ENCODE results near the gene DOCK9.

Gene DOCK9

DNA sequence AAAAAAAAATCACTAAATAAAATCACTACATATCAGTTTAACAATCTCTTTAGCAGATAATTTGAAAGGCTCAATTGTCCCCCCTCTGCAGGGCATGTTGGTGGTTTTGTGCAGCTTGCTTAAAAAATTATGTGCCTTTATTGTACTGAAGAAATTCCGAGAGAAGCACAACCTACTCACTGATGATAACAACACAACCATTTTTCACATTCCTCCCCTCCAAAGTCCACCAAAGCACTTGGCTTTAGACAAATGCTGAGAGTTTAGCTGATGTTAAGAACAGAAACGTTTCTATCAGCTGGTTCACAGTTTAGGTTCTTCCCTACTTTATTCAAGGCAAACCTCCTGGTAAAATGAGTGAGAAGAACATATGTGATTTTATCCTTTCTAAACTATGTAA lies 923 bp downstream of the DOCK9 start:
- DNase-seq (ENCODE audit: low read depth): no peak

DNA sequence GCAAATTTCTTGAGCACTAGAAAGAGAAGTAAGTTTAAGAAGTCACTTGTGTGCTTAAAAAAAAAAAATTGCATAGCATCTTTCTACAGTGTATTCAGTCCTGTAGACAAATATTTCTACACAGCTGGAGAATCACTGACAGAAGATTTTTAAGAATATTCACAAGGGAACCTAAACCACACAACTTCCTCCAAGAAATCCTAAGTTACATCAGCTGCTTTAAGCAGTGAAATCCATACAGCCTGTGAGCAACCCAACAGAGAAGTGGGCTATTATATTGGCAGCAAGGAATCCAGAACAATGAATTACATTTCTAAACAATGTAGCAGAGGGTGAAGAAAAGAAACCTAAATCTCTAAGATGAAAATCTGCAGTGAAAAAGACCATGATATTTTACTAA lies 1.5 kb downstream of the DOCK9 start:
- no peak for DNase-seq (ENCODE audit: low read depth)

DNA sequence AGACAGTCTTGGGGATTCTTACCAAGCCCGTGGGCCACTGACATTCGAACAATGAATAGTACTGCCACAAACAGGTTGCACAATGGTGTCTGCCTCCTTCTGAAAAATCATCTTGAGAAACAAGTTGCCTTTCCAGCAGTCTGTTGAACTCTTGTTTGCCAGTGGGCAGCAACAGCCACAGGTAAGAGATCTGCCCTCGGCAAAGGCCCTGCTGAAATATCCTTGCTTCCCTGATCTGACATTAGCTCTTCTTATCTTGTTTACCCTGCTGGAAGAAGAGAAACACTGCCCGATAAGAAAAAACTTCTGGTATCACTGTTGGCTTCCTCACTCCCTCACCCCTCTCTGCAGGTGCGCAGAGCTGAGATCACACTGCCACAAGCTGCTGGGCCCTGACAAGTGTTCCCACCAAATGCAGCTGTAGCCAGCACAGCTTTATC lies 2.0 kb downstream of the DOCK9 start:
- no peak for DNase-seq (ENCODE audit: low read depth)

DNA sequence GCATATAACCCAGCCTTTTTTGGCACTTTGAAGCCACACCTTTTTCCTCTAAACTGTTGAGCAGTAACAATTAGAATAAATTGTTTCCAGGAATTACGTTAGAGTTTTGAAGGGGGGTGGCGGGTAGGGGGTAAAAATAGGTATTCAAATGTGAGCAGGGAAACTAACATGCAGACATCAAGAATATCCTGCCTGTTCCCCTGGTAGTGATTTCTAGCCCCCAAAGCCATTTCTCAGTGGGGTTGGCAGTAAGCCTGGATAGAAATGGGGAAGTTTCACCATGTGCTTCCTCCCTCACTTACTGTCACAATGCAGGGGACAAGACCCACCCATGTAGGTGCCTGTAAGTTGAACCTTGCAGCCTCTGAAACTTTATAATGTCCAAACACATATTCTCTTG lies 3.8 kb downstream of the DOCK9 start:
- no peak for DNase-seq (ENCODE audit: low read depth)

DNA sequence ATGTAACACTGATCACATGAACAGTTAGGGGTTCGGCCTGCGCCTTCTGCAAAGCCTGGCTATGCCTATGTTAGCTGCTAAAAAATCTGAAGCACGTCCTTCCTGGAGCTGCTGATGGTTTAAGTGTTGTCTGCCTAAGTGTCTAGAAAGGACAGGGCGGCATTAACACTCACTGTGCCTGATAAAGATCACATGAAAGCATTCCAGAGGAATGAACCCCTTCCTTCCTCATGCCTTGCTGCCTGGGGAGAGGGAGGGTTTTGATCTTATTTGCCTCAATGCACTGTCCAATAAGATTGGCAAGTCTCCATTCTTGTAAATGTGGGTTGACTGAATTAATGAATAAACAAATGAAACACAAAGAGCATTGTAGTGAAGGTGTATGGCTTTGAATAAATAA lies 5.2 kb downstream of the DOCK9 start:
- no peak for DNase-seq (ENCODE audit: low read depth)

DNA sequence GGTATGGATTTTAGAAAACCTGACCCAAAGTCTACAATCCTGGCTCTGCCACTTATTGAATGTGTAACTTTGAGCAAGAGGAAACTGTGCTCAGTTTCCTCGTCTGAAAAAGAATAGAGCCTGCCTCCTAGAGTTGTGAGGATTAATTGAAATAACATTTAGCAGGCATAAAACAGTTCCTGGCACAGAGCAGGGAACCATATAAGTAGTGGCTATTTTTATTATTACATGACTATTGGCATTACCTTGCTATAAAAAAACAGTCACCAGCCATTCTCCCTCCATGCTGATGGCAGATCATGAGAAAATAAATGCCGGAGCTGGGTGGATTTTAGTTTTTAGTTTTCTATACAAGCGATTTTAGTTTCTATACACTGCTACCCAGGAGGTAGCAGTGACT lies 5.8 kb downstream of the DOCK9 start:
- no peak for DNase-seq (ENCODE audit: low read depth)

DNA sequence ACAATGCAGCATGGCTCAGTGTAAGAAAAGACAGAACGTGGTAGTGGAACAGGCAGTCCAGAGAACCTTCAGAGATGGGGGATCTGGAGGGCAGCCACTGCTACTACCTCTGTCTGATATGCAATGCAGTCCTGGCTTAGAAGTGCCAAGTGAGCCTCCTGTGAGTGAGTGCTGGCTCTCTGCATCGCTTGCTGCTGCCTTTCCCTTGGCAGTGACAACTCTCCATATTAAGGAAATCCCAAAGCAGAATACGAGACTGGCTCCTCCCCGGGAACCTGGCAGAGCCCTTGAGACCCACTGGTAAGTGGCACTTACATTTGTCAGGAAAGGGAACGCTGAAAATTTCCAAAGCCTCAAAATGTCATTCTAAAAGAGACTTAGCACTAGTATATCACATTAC lies 7.5 kb downstream of the DOCK9 start:
- no peak for DNase-seq (ENCODE audit: low read depth)

DNA sequence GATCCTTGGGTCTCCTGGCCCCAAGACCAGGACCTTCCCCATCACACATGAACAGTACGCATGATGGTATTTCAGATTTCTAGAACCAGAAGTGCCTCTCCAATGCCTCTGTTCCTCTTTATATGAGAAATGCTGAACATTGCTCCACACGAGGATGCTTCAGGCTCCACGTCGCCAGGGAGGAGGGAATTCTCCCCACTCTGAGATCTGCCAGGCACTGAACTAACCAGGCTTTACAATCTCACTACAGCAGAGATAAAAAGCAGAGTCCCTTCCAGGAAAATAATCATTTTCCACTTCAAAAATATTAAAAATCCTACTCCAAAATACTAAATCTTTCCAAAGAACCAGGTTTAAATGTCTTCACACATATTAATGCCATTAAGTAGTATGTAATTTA lies 10.4 kb downstream of the DOCK9 start:
- DNase-seq (ENCODE audit: low read depth): no peak

DNA sequence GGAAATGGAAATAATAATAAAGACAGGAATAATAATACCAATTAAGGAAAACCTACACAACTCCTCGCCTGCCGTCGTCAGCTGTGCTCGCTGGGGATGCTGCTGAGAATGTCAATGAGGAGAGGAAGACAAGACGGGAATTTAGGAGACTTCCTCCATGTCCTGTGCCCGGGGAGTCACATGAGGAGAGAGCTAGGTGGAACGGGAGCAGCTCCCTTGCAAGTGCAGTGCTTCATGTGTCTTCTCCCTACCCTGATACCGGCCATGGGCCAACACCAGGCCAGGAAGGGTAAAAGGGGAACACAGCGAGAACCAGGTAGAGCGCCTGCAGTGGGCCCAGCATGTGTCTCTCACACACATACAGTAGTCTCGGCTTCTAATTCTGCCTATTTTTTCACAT lies 11.8 kb downstream of the DOCK9 start:
- DNase-seq (ENCODE audit: low read depth): no peak

DNA sequence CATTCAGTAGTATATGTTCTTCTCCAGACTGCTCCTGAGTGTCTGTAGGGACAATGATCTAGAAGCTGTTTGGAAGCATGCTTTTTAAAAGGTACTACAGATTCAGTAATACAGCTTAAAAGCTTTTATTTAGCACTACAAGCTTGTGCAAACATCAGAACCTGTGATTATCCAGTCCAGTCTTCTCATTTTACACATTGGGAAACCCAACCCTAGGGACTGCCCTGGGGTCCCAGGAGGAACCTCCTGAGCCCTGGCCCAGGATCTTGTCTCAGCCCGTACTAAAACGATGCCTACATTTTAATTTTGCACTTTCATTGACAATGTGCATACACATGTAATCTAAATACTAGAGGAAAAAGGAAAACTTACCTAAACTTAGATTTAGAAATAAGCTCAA lies 12.5 kb downstream of the DOCK9 start:
- DNase-seq (ENCODE audit: low read depth): no peak

DNA sequence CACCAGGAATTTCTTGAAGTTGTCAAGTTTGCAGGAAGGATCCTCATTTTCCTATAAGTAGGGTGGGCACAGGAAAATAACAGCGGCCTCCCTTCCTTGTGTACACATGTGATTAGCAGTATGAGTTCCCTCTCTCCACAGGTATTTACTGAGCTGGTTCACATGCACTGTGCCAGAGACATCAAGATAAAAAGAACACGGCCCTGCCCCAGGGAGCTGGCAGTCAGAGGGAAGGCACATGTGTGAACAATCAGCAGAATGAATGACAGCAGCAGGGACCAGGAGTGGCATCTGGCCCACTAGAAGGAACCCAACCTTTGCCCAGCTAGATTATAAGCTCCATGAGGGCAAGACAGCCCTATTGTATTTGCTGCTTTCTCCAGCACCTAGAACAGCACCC lies 13.9 kb downstream of the DOCK9 start:
- DNase-seq (ENCODE audit: low read depth): no peak

DNA sequence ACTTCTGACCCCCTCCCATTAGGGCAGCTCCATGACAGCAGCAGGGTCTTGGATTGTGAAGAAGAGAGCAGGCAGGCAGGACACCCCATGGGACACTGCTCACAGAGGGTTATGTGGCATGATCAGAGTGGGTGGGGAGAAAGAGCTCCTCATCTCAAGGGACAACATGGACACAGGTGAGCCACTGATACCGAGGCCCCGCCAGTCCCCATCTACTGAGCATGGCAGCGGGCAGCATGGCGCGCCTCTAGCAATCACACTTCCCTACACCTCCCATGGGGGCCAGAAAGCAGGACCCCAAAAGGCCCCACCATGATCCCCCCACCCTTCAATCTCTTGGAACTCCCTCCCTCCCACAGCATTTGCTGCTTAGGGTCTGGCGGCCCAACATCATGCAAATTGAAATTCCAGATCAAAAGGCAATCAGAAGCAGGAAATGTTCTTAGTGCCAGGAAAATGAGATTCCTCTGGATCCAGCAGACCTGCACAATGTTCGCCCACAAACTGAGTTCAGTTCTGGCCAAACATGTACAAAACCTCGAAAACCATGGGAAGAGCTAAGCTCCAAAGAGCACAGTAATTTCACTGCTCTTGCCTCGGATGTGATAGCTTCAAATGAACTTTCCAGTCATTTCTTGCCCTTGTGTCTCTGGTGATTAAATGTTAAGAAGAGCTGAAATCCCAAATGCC lies 14.8 kb downstream of the DOCK9 start:
- DNase-seq (ENCODE audit: low read depth): no peak

DNA sequence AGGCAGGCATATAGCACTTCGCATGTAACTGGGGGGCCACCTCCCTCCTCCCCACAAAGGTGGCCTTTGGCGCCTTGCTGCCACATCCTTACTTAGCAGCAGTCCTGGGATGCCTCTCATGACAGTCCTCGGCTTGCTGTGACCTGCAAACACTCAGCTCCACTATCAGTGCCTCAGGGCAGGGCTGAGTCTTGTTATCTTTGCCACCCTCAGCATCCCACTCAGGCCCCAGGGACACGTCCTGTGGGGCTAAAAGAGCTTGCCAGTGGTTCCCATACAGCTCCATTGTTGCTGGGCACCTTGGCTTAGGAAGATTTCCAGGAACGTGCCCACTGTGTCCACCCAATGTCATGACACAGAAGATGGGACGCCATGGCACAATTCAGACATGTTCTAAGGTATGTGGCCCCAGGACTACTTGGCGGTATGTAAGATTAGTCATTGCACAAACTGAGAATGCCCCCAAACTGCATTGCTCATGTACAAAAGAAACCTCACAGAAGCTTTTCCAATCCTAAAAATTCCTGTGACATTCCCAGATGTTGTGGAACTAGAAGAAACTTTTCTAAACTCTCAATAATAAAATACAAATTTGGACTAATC lies 16.3 kb downstream of the DOCK9 start:
- no peak for DNase-seq (ENCODE audit: low read depth)

DNA sequence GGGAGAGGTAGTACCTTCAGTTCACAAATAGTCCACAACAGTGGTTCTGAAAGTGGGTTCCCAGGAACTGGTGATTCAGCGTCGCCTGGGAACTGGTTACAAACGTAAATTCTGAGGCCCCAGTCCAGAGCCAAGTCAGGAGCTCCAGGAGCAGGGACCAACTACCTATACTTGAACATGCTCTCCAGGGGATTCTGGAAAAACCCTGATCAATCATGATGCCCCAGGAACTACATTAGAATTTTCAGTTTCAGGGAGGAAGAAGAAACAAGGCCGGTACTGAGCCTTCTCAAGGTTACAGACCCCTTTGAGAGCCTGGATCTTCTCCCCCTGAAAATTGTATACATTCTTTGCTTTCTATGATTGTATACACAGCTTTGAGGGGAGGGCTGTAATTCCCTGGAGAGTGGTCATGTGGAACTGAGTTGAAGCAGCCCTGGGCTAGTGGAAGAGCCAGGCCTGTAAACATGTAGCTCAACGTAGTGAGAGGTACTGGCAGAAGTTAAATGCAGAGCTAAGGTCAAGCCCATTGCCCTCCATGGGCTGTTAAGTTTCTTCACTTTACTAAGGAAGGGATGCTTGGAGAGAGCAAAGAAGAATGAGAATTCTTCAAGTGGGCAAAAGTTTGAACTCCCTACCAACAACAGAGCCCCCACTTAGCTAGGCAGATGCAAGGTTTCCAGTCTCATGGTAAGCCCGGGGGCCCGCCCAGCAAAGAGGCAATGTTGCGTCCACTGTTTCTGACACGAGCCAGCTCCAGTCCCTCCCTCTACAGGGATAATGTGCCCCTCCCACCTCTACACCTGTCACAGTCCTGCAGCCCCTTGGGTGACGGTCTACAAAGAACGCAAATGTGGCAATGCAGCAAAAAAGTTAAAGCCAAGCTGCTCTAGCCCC lies 17.0 kb downstream of the DOCK9 start:
- DNase-seq (ENCODE audit: low read depth): no peak

DNA sequence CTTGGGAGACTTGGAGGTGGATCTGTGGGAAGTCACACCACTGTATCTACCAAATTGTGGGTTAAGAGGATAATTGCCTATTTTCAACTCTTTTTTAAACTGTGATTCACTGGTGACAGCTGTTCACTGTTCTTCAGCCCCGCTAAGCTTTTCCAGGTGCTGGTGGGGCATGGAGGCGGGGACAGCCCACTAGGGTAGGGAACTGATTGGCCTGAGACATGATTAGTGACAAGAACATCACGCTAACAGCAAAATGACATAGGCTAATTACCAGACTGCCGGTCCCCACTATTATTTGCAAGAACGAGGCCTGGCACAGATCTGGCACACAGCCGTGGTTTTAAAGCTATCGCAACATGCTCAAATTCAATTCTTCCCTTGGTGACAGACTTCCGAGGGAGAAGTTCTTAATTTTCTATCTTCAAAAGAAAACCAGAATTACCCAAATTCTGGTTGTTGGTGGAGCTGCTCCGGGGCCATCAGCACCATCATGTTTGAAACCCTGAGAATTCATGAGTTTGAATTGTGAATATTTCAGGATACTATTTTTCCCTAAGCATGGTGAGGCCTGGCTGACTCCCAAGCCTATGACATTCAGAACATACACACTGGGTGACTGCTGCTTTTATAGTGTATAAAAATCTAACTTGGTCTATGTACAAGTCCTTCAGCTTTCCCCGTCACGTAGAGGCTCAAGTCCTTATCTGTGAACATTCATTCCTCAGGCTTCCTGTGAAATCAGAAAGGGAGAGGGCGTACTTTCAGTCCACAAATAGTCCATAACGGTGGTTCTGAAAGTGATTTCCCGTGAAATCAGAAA lies 17.9 kb downstream of the DOCK9 start:
- DNase-seq (ENCODE audit: low read depth): no peak

DNA sequence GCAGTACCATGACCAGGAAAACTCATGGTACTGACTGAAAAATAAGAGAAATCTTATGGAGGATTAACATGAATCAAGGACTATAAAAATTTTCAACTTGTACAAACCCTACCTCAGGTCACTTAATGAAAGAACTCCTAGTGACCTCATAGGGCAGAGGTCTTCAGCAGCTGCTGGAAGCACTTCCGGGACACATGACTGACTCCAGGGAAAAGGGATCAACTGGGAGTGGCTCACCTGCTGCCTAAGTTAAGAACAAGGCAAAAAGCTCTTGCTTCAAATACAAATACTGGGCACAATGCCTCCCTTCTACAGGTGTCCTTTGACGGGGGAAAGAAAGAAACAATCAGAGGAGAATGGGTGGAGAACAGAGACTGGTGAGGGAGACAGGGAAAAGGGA lies 18.6 kb downstream of the DOCK9 start:
- no peak for DNase-seq (ENCODE audit: low read depth)

DNA sequence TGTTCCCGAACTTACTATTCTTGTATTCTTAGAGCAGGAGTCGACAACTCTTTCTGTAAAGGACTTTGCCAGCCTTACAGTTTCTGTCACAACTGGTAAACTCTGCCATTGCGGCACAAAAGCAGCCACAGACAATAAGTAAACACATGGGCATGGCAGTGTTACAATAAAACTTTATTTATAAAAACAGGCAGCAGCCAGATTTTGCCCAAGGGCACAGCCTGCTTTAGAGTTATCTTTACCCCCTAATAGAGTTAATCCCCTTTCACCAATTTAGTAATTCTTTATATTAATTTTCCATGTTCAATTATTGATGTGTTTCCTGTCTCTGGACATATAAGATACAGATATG lies 19.4 kb downstream of the DOCK9 start:
- no peak for DNase-seq (ENCODE audit: low read depth)

DNA sequence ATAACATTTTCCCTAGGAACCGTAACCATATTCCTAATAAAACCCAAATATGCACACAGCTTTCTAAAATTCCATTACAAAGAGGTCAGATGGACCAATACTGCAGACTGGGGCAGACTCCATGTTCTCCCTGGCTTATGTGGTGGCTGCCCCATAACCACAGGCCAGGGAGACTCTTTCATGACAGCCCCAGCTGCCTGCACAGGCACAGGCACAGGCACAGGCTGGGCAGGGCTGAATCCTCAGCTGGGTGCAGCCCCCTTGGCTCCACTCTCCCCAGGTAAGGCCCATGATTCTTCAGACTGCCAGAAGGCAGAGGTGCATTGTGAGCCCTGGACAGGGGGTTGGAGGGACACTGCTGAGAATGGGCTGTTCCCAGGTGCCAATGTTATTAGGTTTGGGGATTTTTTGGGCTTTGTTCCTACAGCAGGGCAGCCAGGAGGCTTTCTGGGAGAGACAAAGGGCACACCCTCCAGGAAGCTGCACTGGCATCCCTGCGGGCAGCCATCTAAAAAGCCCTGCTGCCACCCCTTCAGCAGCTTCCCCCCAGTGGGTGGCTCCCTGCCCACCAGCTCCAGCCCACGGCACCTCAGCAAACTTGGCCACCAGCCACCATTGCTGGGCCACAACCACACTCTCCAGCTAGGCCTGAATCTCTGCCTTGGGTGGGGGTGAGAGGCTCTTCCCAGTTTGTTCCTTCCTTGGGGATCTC lies 20.0 kb downstream of the DOCK9 start:
- no peak for DNase-seq (ENCODE audit: low read depth)

DNA sequence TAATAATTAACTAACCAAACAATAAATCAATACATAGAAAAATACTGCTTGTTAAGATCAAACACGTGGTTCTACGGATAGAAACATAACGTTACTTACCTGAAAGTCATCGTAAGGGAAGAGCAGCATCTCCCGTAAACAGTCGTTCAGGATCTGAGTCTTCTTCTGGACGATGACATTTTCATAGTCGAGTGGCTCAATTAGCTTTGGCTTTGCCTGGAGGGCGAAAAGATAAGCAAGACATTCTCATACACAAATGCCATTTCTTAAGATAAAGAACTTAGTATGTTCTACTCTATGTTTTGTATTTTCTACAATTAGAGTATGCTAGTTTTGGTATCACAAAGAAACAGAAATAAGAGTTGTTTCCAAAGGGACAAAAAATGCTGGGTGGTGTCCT lies 22.5 kb downstream of the DOCK9 start:
- no peak for DNase-seq (ENCODE audit: low read depth)

DNA sequence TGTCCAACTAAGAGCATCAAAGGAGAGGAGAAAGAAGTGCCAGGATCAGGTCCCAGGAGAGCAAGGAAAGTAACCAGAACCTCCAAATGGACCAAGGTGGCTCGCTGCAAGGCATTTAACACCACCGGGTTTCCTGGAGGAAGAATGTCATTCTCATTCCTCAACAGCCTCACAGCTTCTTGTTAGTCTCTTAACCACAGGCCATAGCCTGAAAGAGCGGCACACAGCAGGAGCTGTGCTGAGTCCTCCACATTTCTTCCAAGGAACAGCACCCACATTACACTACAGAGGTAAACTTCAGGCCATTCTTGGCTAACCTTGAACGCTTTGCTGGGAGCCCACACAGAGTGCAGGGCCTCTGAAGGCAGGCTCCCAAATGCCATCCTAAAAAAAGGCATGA lies 23.6 kb downstream of the DOCK9 start:
- DNase-seq (ENCODE audit: low read depth): no peak

DNA sequence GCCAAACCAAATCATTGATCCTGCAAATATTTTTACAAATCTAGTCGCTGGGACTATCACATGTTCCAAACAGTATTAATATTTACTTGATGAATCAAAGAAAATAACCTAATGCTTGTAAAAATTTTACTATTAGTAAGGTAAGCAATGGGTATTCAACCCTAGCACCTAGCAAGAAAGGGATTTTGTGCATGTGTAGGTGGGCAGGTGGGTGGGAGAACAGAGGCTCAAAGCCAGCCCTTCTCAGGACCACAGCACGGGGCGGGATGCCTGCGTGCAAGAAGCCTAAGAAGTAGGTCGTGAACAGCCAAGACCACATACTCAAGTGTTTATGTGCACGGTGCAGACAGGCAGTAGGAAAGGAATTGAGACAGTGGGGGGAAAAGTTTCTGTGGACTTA lies 26.6 kb downstream of the DOCK9 start:
- DNase-seq (ENCODE audit: low read depth): no peak

DNA sequence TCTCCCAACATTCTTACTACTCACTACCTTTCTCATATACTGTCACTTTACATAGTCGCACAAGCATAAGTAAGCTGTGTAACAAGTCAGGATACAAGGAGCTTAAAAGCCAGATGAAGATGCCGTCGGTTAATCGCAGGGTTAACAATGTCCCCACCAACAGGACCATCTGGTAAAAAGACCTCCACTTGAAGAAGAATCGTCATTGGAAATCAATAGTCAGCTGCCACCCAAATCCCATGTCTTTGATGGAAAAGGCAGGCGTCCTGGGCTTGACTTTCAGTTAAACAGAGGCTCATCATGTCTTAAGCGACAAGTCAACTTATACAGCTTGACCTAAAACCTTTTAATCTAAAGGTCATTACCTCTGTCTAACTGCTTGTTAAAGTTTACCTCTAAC lies 27.2 kb downstream of the DOCK9 start:
- DNase-seq (ENCODE audit: low read depth): no peak
